Ovary (tissue), 3 donors: ENCODE data around the gene UBR3.
"Not testable (repeated sequence)": the region's sequence is repeated elsewhere in the genome, so short reads cannot be mapped to it uniquely, and the experiment has no call there.

ENCODE experiments used
- POLR2A ChIP-seq: fragments of 450-650 bp; IDR thresholded peaks from one replicate; pipeline ENCODE4 v1.6.1; 2017; ENCODE audit warnings: antibody characterized with exemption, mild to moderate bottlenecking, moderate library complexity
- TF ChIP-seq, protein P1 (sequence below), 3 donors: fragments of 450-650 bp in 2 of 3; fragments of 200-600 bp in 1 of 3; IDR thresholded peaks; one replicate each; pipeline versions ENCODE4 v1.5.1 to v1.8.0; 2016 to 2022; ENCODE audit warnings: antibody characterized with exemption in 3 of 3, mild to moderate bottlenecking in 1 of 3
- donor health status: DM: no; HTN: no; CAD: no.

DNA sequence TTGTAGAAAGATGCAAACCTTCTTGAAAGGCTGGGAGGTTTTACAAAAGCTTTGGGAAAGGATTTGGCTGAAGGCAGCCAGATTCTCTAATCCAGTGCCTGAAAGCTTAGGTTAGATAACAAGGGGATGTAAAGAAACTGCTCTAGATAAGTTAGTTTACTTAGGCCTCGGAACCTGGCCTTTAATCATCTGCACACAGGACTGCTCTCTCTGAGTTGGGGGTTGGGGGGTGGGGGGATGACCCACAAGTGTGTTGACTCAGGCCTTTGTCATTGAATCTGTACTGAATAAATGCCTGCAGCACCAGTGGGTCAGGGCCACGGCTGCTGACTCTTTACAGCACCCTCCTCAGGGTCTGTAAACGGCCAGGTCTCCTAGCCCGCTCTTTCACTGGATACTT is 292.1 kb downstream of the UBR3 start:
- TF ChIP-seq, protein P1, sequence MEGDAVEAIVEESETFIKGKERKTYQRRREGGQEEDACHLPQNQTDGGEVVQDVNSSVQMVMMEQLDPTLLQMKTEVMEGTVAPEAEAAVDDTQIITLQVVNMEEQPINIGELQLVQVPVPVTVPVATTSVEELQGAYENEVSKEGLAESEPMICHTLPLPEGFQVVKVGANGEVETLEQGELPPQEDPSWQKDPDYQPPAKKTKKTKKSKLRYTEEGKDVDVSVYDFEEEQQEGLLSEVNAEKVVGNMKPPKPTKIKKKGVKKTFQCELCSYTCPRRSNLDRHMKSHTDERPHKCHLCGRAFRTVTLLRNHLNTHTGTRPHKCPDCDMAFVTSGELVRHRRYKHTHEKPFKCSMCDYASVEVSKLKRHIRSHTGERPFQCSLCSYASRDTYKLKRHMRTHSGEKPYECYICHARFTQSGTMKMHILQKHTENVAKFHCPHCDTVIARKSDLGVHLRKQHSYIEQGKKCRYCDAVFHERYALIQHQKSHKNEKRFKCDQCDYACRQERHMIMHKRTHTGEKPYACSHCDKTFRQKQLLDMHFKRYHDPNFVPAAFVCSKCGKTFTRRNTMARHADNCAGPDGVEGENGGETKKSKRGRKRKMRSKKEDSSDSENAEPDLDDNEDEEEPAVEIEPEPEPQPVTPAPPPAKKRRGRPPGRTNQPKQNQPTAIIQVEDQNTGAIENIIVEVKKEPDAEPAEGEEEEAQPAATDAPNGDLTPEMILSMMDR (IDR thresholded peaks at IDR 0.05): not testable (repeated sequence)
- TF ChIP-seq POLR2A: not testable (repeated sequence)
